ENCODE measurements around the gene CADPS2. TPM values are rescaled to one million over a fixed set of nuclear protein-coding genes. Genes with fewer than 3 reads are reported as not detected.

CADPS2 gene
- total RNA-seq, 1 experiment from 2014 or later = 12.2 TPM

DNA sequence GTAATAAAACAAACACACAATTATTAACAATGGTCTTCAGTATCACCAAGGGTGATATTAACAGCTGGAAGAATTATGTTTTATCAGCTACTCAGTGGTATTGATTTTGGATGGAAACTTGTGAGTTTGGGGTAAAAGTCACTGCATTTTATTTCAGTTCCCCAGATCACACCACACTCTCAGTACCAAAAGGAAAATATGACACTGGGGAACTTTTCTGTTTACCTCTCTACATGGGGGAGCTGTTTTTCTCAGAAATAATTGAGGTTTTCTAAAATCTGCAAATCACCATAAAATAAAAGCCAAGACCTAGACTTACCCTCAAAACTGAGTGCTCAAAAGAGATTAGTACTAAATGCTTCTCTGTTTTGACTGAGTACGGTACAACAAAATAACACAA, 483.1 kb downstream of the CADPS2 start (continued):
- TF ChIP-seq GABPB1 (CRISPR knock-in tag; IDR thresholded peaks at IDR 0.05) (no peak), CBFB (CRISPR knock-in tag; IDR thresholded peaks at IDR 0.05; ENCODE audit: low read depth) (no peak), ZNF138 (CRISPR knock-in tag; conservative IDR thresholded peaks at IDR 0.05) (no peak)
- TF ChIP-seq, protein P1, sequence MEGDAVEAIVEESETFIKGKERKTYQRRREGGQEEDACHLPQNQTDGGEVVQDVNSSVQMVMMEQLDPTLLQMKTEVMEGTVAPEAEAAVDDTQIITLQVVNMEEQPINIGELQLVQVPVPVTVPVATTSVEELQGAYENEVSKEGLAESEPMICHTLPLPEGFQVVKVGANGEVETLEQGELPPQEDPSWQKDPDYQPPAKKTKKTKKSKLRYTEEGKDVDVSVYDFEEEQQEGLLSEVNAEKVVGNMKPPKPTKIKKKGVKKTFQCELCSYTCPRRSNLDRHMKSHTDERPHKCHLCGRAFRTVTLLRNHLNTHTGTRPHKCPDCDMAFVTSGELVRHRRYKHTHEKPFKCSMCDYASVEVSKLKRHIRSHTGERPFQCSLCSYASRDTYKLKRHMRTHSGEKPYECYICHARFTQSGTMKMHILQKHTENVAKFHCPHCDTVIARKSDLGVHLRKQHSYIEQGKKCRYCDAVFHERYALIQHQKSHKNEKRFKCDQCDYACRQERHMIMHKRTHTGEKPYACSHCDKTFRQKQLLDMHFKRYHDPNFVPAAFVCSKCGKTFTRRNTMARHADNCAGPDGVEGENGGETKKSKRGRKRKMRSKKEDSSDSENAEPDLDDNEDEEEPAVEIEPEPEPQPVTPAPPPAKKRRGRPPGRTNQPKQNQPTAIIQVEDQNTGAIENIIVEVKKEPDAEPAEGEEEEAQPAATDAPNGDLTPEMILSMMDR (IDR thresholded peaks at IDR 0.05) = no peak
- TF ChIP-seq, protein P2, sequence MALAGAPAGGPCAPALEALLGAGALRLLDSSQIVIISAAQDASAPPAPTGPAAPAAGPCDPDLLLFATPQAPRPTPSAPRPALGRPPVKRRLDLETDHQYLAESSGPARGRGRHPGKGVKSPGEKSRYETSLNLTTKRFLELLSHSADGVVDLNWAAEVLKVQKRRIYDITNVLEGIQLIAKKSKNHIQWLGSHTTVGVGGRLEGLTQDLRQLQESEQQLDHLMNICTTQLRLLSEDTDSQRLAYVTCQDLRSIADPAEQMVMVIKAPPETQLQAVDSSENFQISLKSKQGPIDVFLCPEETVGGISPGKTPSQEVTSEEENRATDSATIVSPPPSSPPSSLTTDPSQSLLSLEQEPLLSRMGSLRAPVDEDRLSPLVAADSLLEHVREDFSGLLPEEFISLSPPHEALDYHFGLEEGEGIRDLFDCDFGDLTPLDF (CRISPR knock-in tag; IDR thresholded peaks at IDR 0.05) = no peak
- TF ChIP-seq, protein P3, sequence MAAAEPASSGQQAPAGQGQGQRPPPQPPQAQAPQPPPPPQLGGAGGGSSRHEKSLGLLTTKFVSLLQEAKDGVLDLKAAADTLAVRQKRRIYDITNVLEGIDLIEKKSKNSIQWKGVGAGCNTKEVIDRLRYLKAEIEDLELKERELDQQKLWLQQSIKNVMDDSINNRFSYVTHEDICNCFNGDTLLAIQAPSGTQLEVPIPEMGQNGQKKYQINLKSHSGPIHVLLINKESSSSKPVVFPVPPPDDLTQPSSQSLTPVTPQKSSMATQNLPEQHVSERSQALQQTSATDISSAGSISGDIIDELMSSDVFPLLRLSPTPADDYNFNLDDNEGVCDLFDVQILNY (CRISPR knock-in tag; IDR thresholded peaks at IDR 0.05) = no peak
- TF ChIP-seq, protein P4, sequence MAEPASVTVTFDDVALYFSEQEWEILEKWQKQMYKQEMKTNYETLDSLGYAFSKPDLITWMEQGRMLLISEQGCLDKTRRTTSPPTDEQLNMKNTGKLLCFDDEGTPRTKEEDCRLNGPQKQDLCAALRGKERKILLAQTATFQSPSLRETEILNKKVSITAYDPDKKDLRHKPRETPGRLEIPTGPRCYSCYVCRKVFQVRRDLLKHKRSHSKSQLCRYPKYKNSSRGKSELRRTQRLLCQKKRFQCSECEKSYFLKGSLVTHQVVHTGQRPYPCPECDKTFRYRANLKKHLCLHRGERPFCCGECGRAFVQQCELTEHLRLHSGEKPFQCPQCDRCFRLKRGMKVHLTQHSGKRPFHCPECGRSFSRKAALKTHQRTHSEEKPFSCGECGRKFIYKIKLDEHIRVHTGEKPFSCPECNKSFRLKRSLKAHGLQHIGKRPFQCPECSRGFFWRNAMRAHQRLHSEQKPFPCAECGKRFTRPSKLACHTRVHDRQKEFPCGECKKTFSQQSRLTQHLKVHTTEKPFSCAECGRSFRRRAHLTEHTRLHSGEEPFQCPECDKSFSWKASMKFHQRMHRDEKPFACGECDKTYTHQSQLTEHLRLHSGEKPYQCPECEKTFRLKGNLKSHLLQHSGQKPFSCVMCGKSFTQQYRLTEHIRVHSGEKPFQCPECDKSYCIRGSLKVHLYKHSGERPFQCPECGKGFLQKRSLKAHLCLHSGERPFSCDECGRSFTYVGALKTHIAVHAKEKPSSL (CRISPR knock-in tag; conservative IDR thresholded peaks at IDR 0.05) = no peak

DNA sequence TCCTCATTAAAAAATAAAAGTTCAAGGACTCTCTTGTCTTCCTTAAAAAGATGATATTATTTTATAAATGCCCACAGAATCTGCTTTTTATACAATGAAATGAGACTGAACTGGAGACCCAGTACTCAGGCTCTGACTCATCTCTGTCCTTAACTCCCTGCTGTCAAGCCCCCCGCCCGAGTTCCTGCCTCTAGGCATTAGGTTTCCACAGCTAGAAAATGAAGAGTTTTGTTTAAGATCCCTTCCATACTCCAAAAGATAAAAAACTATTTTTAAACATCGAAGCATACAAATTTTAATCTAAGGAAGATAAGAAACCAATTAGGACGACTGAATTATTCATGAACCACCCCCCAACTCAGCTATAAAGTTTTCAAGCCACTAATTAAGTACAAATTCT, 484.0 kb downstream of the CADPS2 start:
- H3K9me3 Mint-ChIP-seq = no peaks in the 10 kb centered on the region
- H3K4me1 Mint-ChIP-seq = peaks cover 43% of the 10 kb centered on the region
- POLR2A ChIA-PET = no interaction called here
- no peak overlapping the region for H3K4me3 Mint-ChIP-seq
- ATAC-seq (peak; percentile 78), DNase-seq (ENCODE audit: low spot score) (peak; percentile 24)
- TF ChIP-seq, protein P5, sequence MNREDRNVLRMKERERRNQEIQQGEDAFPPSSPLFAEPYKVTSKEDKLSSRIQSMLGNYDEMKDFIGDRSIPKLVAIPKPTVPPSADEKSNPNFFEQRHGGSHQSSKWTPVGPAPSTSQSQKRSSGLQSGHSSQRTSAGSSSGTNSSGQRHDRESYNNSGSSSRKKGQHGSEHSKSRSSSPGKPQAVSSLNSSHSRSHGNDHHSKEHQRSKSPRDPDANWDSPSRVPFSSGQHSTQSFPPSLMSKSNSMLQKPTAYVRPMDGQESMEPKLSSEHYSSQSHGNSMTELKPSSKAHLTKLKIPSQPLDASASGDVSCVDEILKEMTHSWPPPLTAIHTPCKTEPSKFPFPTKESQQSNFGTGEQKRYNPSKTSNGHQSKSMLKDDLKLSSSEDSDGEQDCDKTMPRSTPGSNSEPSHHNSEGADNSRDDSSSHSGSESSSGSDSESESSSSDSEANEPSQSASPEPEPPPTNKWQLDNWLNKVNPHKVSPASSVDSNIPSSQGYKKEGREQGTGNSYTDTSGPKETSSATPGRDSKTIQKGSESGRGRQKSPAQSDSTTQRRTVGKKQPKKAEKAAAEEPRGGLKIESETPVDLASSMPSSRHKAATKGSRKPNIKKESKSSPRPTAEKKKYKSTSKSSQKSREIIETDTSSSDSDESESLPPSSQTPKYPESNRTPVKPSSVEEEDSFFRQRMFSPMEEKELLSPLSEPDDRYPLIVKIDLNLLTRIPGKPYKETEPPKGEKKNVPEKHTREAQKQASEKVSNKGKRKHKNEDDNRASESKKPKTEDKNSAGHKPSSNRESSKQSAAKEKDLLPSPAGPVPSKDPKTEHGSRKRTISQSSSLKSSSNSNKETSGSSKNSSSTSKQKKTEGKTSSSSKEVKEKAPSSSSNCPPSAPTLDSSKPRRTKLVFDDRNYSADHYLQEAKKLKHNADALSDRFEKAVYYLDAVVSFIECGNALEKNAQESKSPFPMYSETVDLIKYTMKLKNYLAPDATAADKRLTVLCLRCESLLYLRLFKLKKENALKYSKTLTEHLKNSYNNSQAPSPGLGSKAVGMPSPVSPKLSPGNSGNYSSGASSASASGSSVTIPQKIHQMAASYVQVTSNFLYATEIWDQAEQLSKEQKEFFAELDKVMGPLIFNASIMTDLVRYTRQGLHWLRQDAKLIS (CRISPR knock-in tag; IDR thresholded peaks at IDR 0.05; ENCODE audit: borderline replicate concordance) = no peak
- TF ChIP-seq NFATC4 (CRISPR knock-in tag; IDR thresholded peaks at IDR 0.05) (no peak), HMGA2 (CRISPR knock-in tag; IDR thresholded peaks at IDR 0.05) (no peak), RELA (CRISPR knock-in tag; IDR thresholded peaks at IDR 0.05; ENCODE audit: borderline replicate concordance) (no peak), CREM (CRISPR knock-in tag; IDR thresholded peaks at IDR 0.05) (no peak)
- TF ChIP-seq, protein P6, sequence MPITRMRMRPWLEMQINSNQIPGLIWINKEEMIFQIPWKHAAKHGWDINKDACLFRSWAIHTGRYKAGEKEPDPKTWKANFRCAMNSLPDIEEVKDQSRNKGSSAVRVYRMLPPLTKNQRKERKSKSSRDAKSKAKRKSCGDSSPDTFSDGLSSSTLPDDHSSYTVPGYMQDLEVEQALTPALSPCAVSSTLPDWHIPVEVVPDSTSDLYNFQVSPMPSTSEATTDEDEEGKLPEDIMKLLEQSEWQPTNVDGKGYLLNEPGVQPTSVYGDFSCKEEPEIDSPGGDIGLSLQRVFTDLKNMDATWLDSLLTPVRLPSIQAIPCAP (CRISPR knock-in tag; IDR thresholded peaks at IDR 0.05) = no peak
- TF ChIP-seq, protein P7, sequence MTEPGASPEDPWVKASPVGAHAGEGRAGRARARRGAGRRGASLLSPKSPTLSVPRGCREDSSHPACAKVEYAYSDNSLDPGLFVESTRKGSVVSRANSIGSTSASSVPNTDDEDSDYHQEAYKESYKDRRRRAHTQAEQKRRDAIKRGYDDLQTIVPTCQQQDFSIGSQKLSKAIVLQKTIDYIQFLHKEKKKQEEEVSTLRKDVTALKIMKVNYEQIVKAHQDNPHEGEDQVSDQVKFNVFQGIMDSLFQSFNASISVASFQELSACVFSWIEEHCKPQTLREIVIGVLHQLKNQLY (CRISPR knock-in tag; IDR thresholded peaks at IDR 0.05) = no peak
- TF ChIP-seq, protein P8, sequence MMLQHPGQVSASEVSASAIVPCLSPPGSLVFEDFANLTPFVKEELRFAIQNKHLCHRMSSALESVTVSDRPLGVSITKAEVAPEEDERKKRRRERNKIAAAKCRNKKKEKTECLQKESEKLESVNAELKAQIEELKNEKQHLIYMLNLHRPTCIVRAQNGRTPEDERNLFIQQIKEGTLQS (CRISPR knock-in tag; conservative IDR thresholded peaks at IDR 0.05) = no peak
- peaks cover 9% of the 10 kb centered on the region; the same call in 1 of the 2 replicates for H3K36me3 Mint-ChIP-seq
- CTCF ChIA-PET = interaction anchor here (0.6 kb wide), 1 partner anchor 102 kb away, joined by 3 read pairs; no protein-coding TSS in a partner anchor
- no peaks in the 10 kb centered on the region for H3K27me3 Mint-ChIP-seq (ENCODE audit: low read depth)
- no peak overlapping the region for H3K27ac Mint-ChIP-seq

Data from WTC11 (cell line).